ENCODE measurements around the gene ALDH1B1. TPM values are rescaled to one million over a fixed set of nuclear protein-coding genes. Genes with fewer than 3 reads are reported as not detected.

Gene ALDH1B1
- total and polyA plus RNA-seq, 9 of the 15 experiments (the other 6 are each of a cell fraction or from before 2014, with no cell fraction given), result 8.6 to 46.5 (median 30.8) TPM

GRCh38 chr9:38380872-38381534 is 11.5 kb upstream of the ALDH1B1 start:
- in situ Hi-C loops (cut with MboI), result no loop called here
- TF ChIP-seq NR4A1 (CRISPR knock-in tag; IDR thresholded peaks at IDR 0.05) (no peak), NR4A1 (tag; IDR thresholded peaks at IDR 0.05) (0 out of 2 replicates have a peak, but pooled peaks have one; percentile 56), ZNF395 (CRISPR knock-in tag; IDR thresholded peaks at IDR 0.05) (0 out of 2 replicates have a peak, but pooled peaks have one; percentile 51), BRCA1 (IDR thresholded peaks at IDR 0.05) (no peak), BRCA1 (CRISPR knock-in tag; IDR thresholded peaks at IDR 0.05) (no peak), TARDBP (IDR thresholded peaks at IDR 0.05) (no peak), ELF2 (CRISPR knock-in tag; IDR thresholded peaks at IDR 0.05) (no peak), HNRNPUL1 (IDR thresholded peaks at IDR 0.05; ENCODE audit: low read length) (no peak), ESRRB (CRISPR knock-in tag; IDR thresholded peaks at IDR 0.05; ENCODE audit: borderline replicate concordance) (0 out of 2 replicates have a peak, but pooled peaks have one; percentile 32), ZNF589 (CRISPR knock-in tag; IDR thresholded peaks at IDR 0.05; ENCODE audit: low read depth) (0 out of 2 replicates have a peak, but pooled peaks have one; percentile 17), BACH1 (tag; IDR thresholded peaks at IDR 0.05) (peak; percentile 43; the same call in 1 of the 2 replicates), PHF8 (IDR thresholded peaks at IDR 0.05; ENCODE audit: borderline replicate concordance, low read length) (peak; percentile 28; the same call in 1 of the 2 replicates), SNAPC5 (CRISPR knock-in tag; IDR thresholded peaks at IDR 0.05) (no peak), C11orf30 (IDR thresholded peaks at IDR 0.05; ENCODE audit: low read depth) (peak; percentile 89), HEY1 (CRISPR knock-in tag; IDR thresholded peaks at IDR 0.05; ENCODE audit: borderline replicate concordance) (0 out of 2 replicates have a peak, but pooled peaks have one; percentile 51)
- TF ChIP-seq, protein P1, sequence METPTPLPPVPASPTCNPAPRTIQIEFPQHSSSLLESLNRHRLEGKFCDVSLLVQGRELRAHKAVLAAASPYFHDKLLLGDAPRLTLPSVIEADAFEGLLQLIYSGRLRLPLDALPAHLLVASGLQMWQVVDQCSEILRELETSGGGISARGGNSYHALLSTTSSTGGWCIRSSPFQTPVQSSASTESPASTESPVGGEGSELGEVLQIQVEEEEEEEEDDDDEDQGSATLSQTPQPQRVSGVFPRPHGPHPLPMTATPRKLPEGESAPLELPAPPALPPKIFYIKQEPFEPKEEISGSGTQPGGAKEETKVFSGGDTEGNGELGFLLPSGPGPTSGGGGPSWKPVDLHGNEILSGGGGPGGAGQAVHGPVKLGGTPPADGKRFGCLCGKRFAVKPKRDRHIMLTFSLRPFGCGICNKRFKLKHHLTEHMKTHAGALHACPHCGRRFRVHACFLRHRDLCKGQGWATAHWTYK (CRISPR knock-in tag; IDR thresholded peaks at IDR 0.05), result 0 out of 2 replicates have a peak, but pooled peaks have one; percentile 34
- TF ChIP-seq, protein P2, sequence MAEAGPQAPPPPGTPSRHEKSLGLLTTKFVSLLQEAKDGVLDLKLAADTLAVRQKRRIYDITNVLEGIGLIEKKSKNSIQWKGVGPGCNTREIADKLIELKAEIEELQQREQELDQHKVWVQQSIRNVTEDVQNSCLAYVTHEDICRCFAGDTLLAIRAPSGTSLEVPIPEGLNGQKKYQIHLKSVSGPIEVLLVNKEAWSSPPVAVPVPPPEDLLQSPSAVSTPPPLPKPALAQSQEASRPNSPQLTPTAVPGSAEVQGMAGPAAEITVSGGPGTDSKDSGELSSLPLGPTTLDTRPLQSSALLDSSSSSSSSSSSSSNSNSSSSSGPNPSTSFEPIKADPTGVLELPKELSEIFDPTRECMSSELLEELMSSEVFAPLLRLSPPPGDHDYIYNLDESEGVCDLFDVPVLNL (CRISPR knock-in tag; IDR thresholded peaks at IDR 0.05; ENCODE audit: low read depth), result no peak

More at GRCh38 chr9:38380872-38381534, 11.5 kb upstream of the ALDH1B1 start:
- 10% methylated on average over 7 of the region's 8 CpGs for WGBS (ENCODE audit: insufficient coverage, low coverage, missing lambda C conversion rate)
- H4K20me1 ChIP-seq (replicated peaks; ENCODE audit: control insufficient read depth, insufficient read depth, low read length), result no peaks in the 10 kb centered on the region
- intact Hi-C loops (cut with micrococcal nuclease), result no loop called here
- POLR2A ChIA-PET, result interaction anchor here (0.6 to 1.2 kb wide), 3 partner anchors 9 to 16 kb away, joined by 3 to 5 read pairs (median 3); no protein-coding TSS in a partner anchor
- H3K4me2 ChIP-seq (ENCODE audit: insufficient read depth, low read length), result peak overlapping the region; percentile 63
- ATAC-seq (peak; percentile 89), DNase-seq (ENCODE audit: extremely low read depth in 1 of 4, low spot score in 3 of 4) (peak; percentile 56 to 67 (median 58)), FAIRE-seq (peak; percentile 79)
- CTCF ChIA-PET (ENCODE audit: low intra/inter-chr PET ratio), result interaction anchor here (0.7 kb wide), 1 partner anchor 800 kb away, joined by 3 read pairs; no protein-coding TSS in a partner anchor
- H3K9ac ChIP-seq (ENCODE audit: insufficient read depth in 1 of 2, low read depth in 2 of 2, low read length in 2 of 2), result peak overlapping the region; percentile 50 to 54; a peak in 3 of 4 replicates
- H3K27me3 ChIP-seq (ENCODE audit: control insufficient read depth in 2 of 2, insufficient read depth in 2 of 2, low read length in 2 of 2), result no peaks in the 10 kb centered on the region
- H3K36me3 ChIP-seq (ENCODE audit: control insufficient read depth, insufficient read depth, low read length), result no peaks in the 10 kb centered on the region
- peak overlapping the region; percentile 75 for H2AFZ ChIP-seq (ENCODE audit: low read depth, low read length)
- H3K9me1 ChIP-seq (ENCODE audit: control insufficient read depth, insufficient read depth, low read length), result no peaks in the 10 kb centered on the region
- H3K79me2 ChIP-seq (ENCODE audit: control insufficient read depth, insufficient read depth, low read length), result no peaks in the 10 kb centered on the region
- peaks cover 13 to 16% of the 10 kb centered on the region in 2 experiments; a peak in 3 of 5 replicates for H3K4me1 ChIP-seq (replicated peaks in 1 of 2; ENCODE audit: control insufficient read depth in 2 of 2, insufficient read depth in 2 of 2, low read length in 2 of 2)
- no peaks in the 10 kb centered on the region for H3K9me3 ChIP-seq (replicated peaks; ENCODE audit: control insufficient read depth, insufficient read depth, low read depth, low read length)
- H3K4me3 ChIP-seq, result no peak overlapping the region
- BruUV-seq (replicated peaks), result no TSS peak
- H3K27ac ChIP-seq (ENCODE audit: extremely low read depth, low read depth, low read length), result peak overlapping the region; percentile 40
